Mesenchymal stem cell (in vitro differentiated cells and primary cell): Measurements from ENCODE around the gene CASKIN2.

Experiments used
- DNase-seq: peaks from one replicate; pipeline ENCODE4 v3.0.0-alpha.2; 2013
- H2AFZ ChIP-seq: one replicate; pipeline ENCODE4 v1.6.1; 2013; ENCODE audit warnings: low read depth, mild to moderate bottlenecking, control low read depth, inconsistent platforms, low read length, moderate library complexity
- H2AK5ac ChIP-seq: 2 replicates; pipeline ENCODE4 v1.6.1; 2013; ENCODE audit warnings: low read length, moderate library complexity, mild to moderate bottlenecking, inconsistent platforms; ENCODE audit not compliant: severe bottlenecking
- H2BK120ac ChIP-seq: one replicate; pipeline ENCODE4 v1.6.1; 2013; ENCODE audit warnings: low read depth, mild to moderate bottlenecking, inconsistent platforms, low read length, moderate library complexity
- H2BK12ac ChIP-seq, 2 experiments: one replicate each; pipeline ENCODE4 v1.6.1; 2013; ENCODE audit warnings: inconsistent platforms in 2 of 2, low read length in 2 of 2, mild to moderate bottlenecking in 2 of 2, moderate library complexity in 2 of 2, control low read depth in 1 of 2
- H2BK15ac ChIP-seq: one replicate; pipeline ENCODE4 v1.6.1; 2013; ENCODE audit warnings: mild to moderate bottlenecking, low read depth, inconsistent platforms; ENCODE audit not compliant: poor library complexity, severe bottlenecking
- H2BK5ac ChIP-seq: 2 replicates; pipeline ENCODE4 v1.6.1; 2013; ENCODE audit warnings: low read depth, mild to moderate bottlenecking, low read length, control low read depth, inconsistent platforms; ENCODE audit not compliant: poor library complexity, severe bottlenecking
- H3K14ac ChIP-seq, 2 experiments: one replicate each; pipeline ENCODE4 v1.6.1; 2013; ENCODE audit warnings: inconsistent platforms in 2 of 2, low read length in 2 of 2, control low read depth in 1 of 2, mild to moderate bottlenecking in 1 of 2, moderate library complexity in 1 of 2
- H3K18ac ChIP-seq, 2 experiments: one replicate each; pipeline ENCODE4 v1.6.1; 2013; ENCODE audit warnings: inconsistent platforms in 2 of 2, low read length in 2 of 2, control low read depth in 1 of 2, low read depth in 1 of 2, mild to moderate bottlenecking in 1 of 2
- H3K23ac ChIP-seq, 2 experiments: one replicate each; pipeline ENCODE4 v1.6.1; 2013; ENCODE audit warnings: inconsistent platforms in 2 of 2, low read length in 2 of 2, mild to moderate bottlenecking in 2 of 2, moderate library complexity in 2 of 2, control low read depth in 1 of 2
- H3K27ac ChIP-seq: 2 replicates; pipeline ENCODE4 v1.5.1; 2013; ENCODE audit warnings: mild to moderate bottlenecking, moderate library complexity, low read length, control low read depth, inconsistent platforms; ENCODE audit not compliant: poor library complexity, severe bottlenecking
- H3K27me3 ChIP-seq, 2 experiments: 2 replicates each; pipeline versions ENCODE4 v1.6.1 to v1.7.0; 2013; ENCODE audit warnings: low read length in 2 of 2, mild to moderate bottlenecking in 2 of 2, moderate library complexity in 2 of 2, control low read depth in 1 of 2, inconsistent platforms in 1 of 2; ENCODE audit not compliant: control insufficient read depth in 1 of 2, insufficient read depth in 1 of 2
- H3K36me3 ChIP-seq, 2 experiments: 2 replicates each; pipeline versions ENCODE4 v1.6.1 to v1.7.0; 2013; ENCODE audit warnings: low read length in 2 of 2, control low read depth in 1 of 2, inconsistent platforms in 1 of 2, low read depth in 1 of 2, mild to moderate bottlenecking in 1 of 2; ENCODE audit not compliant: insufficient read depth in 2 of 2, control insufficient read depth in 1 of 2
- H3K4ac ChIP-seq, 2 experiments: one replicate each; pipeline ENCODE4 v1.6.1; 2013; ENCODE audit warnings: inconsistent platforms in 2 of 2, low read length in 2 of 2, mild to moderate bottlenecking in 2 of 2, moderate library complexity in 2 of 2, control low read depth in 1 of 2, low read depth in 1 of 2
- H3K4me1 ChIP-seq: 2 replicates; pipeline ENCODE4 v1.6.1; 2013; ENCODE audit warnings: low read depth, low read length, control low read depth; ENCODE audit not compliant: control insufficient read depth, insufficient read depth
- H3K4me2 ChIP-seq: 2 replicates; pipeline ENCODE4 v1.6.1; 2013; ENCODE audit warnings: low read length, mild to moderate bottlenecking, inconsistent platforms; ENCODE audit not compliant: poor library complexity, severe bottlenecking
- H3K4me3 ChIP-seq, 2 experiments: 2 replicates each; pipeline versions ENCODE4 v1.5.1 to v1.7.0; 2013; ENCODE audit warnings: low read length in 2 of 2, mild to moderate bottlenecking in 2 of 2, control low read depth in 1 of 2, low read depth in 1 of 2; ENCODE audit not compliant: insufficient read depth in 1 of 2
- H3K79me1 ChIP-seq: replicated peaks from 2 replicates; pipeline ENCODE4 v1.6.1; 2013; ENCODE audit warnings: mild to moderate bottlenecking, control low read depth, low read length, inconsistent platforms; ENCODE audit not compliant: poor library complexity, severe bottlenecking
- H3K9ac ChIP-seq: 2 replicates; pipeline ENCODE4 v1.7.0; 2013; ENCODE audit warnings: mild to moderate bottlenecking, low read length, moderate library complexity
- H3K9me3 ChIP-seq: 2 replicates; pipeline ENCODE4 v1.7.0; 2013; ENCODE audit warnings: mild to moderate bottlenecking, low read length; ENCODE audit not compliant: control insufficient read depth
- H4K8ac ChIP-seq: one replicate; pipeline ENCODE4 v1.6.1; 2013; ENCODE audit warnings: inconsistent platforms, mild to moderate bottlenecking, low read length, moderate library complexity
- H4K91ac ChIP-seq: one replicate; pipeline ENCODE4 v1.6.1; 2013; ENCODE audit warnings: mild to moderate bottlenecking, low read length, inconsistent platforms
- WGBS: methylation state at CpG from one replicate; pipeline ENCODE4 v1.1.7; 2013; ENCODE audit warnings: mixed read lengths; 5-methylcytosine and 5-hydroxymethylcytosine counted together

Gene CASKIN2

DNA sequence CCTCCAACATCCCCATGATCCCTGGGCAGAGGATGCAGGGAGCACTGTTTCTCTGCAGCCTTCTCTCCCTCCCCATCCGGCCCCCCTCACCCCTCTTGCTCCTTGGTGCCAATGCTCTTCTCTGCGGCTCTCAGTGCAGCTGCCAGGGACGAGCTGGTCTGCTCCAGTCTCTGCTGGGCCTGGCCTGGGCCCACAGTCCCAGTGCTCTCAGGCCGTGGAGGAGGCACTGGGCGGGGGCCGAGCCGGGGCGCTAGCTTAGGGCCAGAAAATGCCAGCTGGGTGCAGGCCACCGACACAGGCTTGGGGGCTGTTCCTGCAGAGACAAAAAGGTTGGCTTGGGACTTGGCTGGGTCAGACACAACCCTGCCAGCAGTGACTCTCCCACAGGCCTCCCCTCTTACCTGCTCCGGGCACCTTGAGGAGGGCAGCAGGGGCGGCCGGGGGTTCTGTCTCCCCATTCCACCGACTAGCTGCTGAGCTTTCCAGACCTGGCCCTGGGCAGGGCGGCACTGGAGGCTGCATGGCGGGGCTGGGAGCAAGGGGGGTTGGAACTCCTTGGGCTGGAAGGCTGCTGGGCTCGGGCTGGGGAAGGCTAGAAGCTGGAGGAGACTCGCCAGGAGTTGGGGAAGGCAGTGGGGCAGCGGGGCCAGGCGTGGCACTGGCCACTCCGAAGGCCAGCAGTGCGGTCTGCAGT is 13.8 kb downstream of the CASKIN2 start:
- no peak overlapping the region for H2BK5ac ChIP-seq
- H2BK12ac ChIP-seq, result no peak overlapping the region
- peaks cover 56 to 97% of the 10 kb centered on the region in 2 experiments for H3K36me3 ChIP-seq
- H3K4me2 ChIP-seq, result no peak overlapping the region
- no peak overlapping the region for H3K4me3 ChIP-seq
- WGBS, result 95% methylated on average over 21 of the region's 21 CpGs
- no peak overlapping the region for H3K9ac ChIP-seq
- no peak overlapping the region for H3K27ac ChIP-seq
- H2AFZ ChIP-seq, result no peak overlapping the region
- no peak overlapping the region for H3K14ac ChIP-seq
- no peak overlapping the region for H2BK15ac ChIP-seq
- H4K91ac ChIP-seq, result no peak overlapping the region
- H3K4ac ChIP-seq, result no peak overlapping the region
- H4K8ac ChIP-seq, result peak overlapping the region; percentile 12
- H3K18ac ChIP-seq, result no peak overlapping the region
- H3K27me3 ChIP-seq, result no peaks in the 10 kb centered on the region
- no peak overlapping the region for H2AK5ac ChIP-seq
- H3K4me1 ChIP-seq, result peaks cover 9% of the 10 kb centered on the region
- no peaks in the 10 kb centered on the region for H3K9me3 ChIP-seq
- no peak overlapping the region for H2BK120ac ChIP-seq
- no peak for DNase-seq
- H3K23ac ChIP-seq, result no peak overlapping the region
- no peaks in the 10 kb centered on the region for H3K79me1 ChIP-seq

DNA sequence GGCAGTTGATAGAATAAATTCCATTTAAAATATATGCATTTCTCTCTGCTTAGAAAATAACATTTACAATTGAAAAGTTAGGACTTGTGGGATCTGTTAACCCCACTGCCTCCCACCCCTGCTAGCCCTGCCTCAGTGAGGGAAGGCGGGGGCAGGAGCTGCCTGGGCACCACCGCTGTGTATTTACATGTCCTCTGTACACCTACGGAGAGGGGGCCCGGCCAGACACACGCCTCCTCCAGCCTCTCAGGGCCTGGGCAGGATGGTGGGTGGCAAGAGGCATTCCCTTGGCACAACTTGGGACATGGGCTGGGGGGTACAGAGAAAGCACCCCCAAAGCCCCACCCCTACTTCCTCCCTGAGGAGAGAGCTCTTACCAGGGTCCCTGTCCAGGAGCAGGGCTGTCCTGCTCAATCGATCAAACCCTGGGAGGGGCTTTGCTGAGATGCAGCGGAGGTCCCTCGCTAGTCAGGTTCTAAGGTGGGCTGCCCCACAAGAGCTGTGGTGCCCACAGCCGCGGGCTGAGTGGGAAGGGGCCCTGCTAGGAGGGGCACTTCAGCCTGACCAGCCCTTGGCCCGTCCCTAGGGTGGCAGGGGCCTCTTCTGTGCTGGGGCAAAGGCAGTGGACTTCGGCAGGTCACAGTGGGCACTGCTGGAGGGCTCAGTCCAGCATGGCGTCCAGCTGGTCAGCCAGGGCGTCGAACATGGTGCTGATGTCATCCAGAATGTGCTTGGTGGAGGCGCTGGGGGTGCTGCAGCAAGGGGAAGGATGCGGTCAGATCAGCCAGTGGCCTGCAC is 14.7 kb downstream of the CASKIN2 start:
- no peak overlapping the region for H3K4ac ChIP-seq
- no peak overlapping the region for H3K27ac ChIP-seq
- no peak overlapping the region for H4K91ac ChIP-seq
- no peaks in the 10 kb centered on the region for H3K79me1 ChIP-seq
- H2BK120ac ChIP-seq, result no peak overlapping the region
- H3K23ac ChIP-seq, result no peak overlapping the region
- H2AFZ ChIP-seq, result no peak overlapping the region
- H3K4me3 ChIP-seq, result no peak overlapping the region
- H3K4me1 ChIP-seq, result peaks cover 9% of the 10 kb centered on the region
- H3K9ac ChIP-seq, result no peak overlapping the region
- peaks cover 57 to 97% of the 10 kb centered on the region in 2 experiments for H3K36me3 ChIP-seq
- WGBS, result 96% methylated on average over 16 of the region's 17 CpGs
- H2BK12ac ChIP-seq, result no peak overlapping the region
- H3K18ac ChIP-seq, result no peak overlapping the region
- no peak overlapping the region for H2BK5ac ChIP-seq
- H3K14ac ChIP-seq, result no peak overlapping the region
- no peak overlapping the region for H4K8ac ChIP-seq
- H2BK15ac ChIP-seq, result no peak overlapping the region
- no peak overlapping the region for H3K4me2 ChIP-seq
- no peak overlapping the region for H2AK5ac ChIP-seq
- no peaks in the 10 kb centered on the region for H3K9me3 ChIP-seq
- no peaks in the 10 kb centered on the region for H3K27me3 ChIP-seq
- DNase-seq, result no peak

DNA sequence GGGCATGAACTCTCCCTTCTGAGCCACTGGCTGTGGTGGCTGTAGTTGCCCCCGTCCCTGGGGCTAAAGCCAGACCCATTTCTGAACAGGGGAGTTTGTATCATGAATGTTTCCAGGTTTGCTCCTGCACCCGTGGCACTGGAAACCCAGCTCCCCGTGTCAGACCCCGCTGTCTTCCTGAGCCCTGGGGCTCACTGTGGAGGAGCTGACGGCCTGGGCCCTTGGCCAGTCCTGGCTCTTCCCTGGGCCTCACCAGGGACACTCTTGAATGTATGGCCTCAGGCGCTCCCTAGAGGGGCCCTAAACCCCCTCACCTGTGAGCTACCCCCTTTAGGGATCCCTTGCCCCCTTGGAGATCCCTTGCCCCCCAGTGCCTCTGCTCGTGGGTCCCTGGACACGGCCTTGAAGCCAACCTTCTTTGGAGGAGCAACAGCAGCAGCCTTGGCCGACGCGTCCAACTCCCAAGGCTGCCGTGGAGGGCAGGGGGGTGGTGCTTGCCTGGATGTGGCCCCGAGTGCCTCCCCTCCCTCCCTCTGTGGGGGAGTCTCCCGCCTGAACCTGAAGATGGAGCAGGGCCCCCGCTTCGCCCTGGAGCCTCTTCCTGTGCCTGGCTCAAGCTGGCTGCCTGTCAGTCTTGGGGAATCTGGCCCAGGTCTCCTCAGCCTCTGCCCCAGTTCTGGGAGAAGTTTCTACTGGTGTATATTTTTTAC is 15.9 kb downstream of the CASKIN2 start:
- no peak overlapping the region for H2BK15ac ChIP-seq
- no peaks in the 10 kb centered on the region for H3K79me1 ChIP-seq
- H3K4me2 ChIP-seq, result no peak overlapping the region
- no peak overlapping the region for H3K14ac ChIP-seq
- no peak overlapping the region for H2BK12ac ChIP-seq
- no peak overlapping the region for H3K4me3 ChIP-seq
- H3K27ac ChIP-seq, result no peak overlapping the region
- DNase-seq, result no peak
- H2AFZ ChIP-seq, result no peak overlapping the region
- no peak overlapping the region for H3K23ac ChIP-seq
- 92% methylated on average over 16 of the region's 16 CpGs for WGBS
- H2AK5ac ChIP-seq, result no peak overlapping the region
- no peaks in the 10 kb centered on the region for H3K27me3 ChIP-seq
- H3K9me3 ChIP-seq, result no peaks in the 10 kb centered on the region
- H3K36me3 ChIP-seq, result peaks cover 58 to 97% of the 10 kb centered on the region in 2 experiments
- peaks cover 7% of the 10 kb centered on the region for H3K4me1 ChIP-seq
- no peak overlapping the region for H2BK120ac ChIP-seq
- H2BK5ac ChIP-seq, result no peak overlapping the region
- H4K91ac ChIP-seq, result no peak overlapping the region
- no peak overlapping the region for H4K8ac ChIP-seq
- no peak overlapping the region for H3K4ac ChIP-seq
- H3K18ac ChIP-seq, result no peak overlapping the region
- no peak overlapping the region for H3K9ac ChIP-seq

DNA sequence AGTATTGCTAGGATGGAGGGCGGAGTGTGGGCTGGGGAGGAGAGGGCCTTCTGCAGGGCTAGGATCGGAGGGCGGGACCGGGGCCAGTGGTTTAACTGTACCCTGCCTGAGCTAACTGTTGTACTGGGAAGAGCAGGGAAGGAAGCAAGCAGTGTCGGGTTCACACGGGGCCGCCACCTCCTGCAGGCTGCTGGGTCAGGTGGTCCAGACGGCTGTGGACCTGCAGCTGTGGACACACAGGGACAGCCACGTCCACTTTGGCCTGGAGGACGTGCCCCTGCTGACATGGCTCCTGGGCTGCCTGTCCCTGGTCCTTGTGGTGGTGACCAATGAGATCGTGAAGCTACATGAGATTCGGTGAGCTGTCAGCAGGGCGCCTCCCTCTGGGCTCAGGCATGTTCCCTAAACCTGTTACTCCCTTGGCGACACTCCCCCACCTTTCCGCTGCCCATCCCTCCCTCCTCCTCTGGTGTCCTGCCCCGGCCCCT is 16.6 kb downstream of the CASKIN2 start:
- Histone ChIP-seq H2AK5ac (no peak overlapping the region), H4K91ac (no peak overlapping the region), H3K27ac (no peak overlapping the region), H3K4me1 (peaks cover 5% of the 10 kb centered on the region), H3K36me3 (peaks cover 63 to 97% of the 10 kb centered on the region in 2 experiments), H3K23ac (no peak overlapping the region), H3K18ac (no peak overlapping the region), H2AFZ (no peak overlapping the region), H3K4ac (no peak overlapping the region), H2BK15ac (no peak overlapping the region), H4K8ac (no peak overlapping the region), H2BK12ac (no peak overlapping the region), H3K4me2 (no peak overlapping the region), H3K9ac (no peak overlapping the region), H2BK5ac (no peak overlapping the region), H3K14ac (no peak overlapping the region), H3K27me3 (no peaks in the 10 kb centered on the region), H3K4me3 (no peak overlapping the region), H3K79me1 (no peaks in the 10 kb centered on the region), H3K9me3 (no peaks in the 10 kb centered on the region), H2BK120ac (no peak overlapping the region)
- WGBS, result 83% methylated on average over 16 of the region's 16 CpGs
- no peak for DNase-seq
